ENCODE results near the gene PROSER3.
"Not testable (repeated sequence)": the region's sequence is repeated elsewhere in the genome, so short reads cannot be mapped to it uniquely, and the experiment has no call there.

The PROSER3 gene

DNA sequence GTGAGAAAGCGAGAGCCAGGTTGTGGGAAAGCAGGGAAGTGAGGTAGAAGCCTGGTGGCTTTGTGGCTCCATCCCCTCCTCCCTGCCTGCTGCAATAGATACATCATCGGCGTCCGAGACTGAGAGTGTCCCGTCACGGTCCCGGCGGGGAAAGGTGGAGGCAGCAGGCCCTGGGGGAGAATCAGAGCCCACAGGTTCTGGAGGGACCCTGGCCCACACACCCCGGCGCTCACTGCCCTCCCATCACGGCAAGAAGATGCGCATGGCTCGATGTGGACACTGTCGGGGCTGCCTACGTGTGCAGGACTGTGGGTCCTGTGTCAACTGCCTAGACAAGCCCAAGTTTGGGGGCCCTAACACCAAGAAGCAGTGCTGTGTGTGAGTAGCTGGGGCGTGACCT lies 35.1 kb upstream of the PROSER3 start:
- no peak for DNase-seq

DNA sequence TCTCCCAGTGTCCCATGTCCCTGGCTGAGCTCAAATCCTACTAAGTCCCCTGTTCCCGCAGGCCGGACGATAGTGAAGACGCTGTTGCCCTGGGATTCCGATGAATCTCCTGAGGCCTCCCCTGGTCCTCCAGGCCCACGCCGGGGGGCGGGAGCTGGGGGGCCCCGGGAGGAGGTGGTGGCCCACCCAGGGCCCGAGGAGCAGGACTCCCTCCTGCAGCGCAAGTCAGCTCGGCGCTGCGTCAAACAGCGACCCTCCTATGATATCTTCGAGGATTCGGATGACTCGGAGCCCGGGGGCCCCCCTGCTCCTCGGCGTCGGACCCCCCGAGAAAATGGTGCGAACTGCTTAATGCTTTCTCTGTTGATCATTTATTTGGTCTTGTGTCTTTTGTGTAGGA lies 34.3 kb upstream of the PROSER3 start:
- DNase-seq: no peak

DNA sequence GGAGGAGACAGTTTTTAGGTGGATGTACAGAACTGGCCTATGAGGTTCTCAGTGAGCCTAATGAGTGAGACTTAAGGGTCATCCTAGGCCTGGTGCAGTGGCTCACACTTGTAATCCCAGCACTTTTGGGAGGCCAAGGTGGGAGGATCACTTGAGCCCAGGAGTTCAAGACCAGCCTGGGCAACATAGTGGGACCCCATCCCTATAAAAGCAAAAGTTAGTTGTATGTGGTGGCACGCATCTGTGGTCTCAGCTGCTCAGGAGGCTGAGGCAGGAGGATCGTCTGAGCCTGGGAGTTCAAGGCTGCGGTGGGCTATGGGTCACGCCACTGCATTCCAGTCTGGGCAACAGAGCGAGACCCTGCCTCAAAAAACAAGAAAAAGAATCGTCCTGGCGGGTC lies 33.8 kb upstream of the PROSER3 start:
- DNase-seq: not testable (repeated sequence)

DNA sequence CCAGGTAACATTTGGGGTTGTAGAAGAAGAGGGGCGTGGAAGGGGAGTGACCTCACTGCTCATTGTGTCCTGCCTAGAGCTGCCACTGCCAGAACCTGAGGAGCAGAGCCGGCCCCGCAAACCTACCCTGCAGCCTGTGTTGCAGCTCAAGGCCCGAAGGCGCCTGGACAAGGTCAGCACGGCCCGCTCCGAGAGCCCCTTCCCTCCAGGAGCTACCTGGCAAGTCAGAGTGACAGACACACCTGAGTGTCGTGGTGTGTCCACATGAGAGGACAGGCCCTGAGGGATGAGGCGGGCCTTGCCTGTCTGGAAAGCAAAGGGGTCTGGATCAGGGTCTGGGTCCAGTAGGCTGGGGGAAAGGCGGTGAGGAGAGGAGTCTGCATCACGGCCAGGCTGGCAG lies 33.4 kb upstream of the PROSER3 start:
- no peak for DNase-seq

DNA sequence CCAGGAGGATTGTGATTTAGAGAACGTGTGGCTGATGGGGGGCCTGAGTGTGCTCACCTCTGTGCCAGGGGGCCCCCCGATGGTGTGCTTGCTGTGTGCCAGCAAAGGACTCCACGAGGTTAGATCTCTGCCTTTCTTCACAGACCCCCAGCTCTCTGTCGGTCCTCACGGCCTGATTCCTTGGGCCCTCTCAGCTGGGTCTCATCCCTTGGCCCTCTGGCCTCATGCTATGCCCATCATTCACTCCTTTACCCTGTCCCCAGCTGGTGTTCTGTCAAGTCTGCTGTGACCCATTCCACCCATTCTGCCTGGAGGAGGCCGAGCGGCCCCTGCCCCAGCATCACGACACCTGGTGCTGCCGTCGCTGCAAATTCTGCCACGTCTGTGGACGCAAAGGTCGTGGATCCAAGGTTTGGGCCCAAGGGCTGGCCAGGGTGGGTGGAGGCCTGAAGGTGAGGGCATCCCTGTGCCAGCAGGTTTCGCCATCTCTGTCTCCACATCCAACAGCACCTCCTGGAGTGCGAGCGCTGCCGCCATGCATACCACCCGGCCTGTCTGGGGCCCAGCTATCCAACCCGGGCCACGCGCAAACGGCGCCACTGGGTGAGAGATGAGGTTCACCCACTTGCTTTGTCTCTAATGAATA lies 32.6 kb upstream of the PROSER3 start:
- no peak for DNase-seq

DNA sequence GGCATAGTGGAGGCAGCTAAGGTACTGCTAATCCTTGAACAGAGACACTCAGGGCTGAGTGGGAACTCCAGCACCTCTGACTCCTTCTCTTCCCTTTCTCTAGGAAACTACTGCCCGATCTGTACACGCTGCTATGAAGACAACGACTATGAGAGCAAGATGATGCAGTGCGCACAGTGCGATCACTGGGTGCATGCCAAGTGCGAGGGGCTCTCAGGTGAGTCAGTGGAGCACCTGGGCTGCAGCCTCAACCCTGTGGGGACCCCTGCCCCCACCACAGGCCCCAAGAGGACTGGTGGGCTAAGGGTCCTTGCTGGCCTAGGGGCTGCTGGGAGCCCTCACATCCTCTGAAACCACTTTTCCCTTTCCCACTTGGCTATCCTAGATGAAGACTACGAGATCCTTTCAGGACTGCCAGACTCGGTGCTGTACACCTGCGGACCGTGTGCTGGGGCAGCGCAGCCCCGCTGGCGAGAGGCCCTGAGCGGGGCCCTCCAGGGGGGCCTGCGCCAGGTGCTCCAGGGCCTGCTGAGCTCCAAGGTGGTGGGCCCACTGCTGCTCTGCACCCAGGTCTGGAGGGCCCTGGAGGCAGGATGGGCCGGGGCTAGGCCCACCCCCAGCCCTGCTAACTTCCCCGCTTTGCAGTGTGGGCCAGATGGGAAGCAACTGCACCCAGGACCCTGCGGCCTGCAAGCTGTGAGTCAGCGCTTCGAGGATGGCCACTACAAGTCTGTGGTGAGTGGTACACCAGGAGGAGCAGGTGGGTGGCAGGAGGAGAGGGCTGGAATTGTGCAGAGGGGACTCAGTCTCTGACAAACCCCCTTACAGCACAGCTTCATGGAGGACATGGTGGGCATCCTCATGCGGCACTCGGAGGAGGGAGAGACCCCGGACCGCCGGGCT lies 30.7 kb upstream of the PROSER3 start:
- no peak for DNase-seq

DNA sequence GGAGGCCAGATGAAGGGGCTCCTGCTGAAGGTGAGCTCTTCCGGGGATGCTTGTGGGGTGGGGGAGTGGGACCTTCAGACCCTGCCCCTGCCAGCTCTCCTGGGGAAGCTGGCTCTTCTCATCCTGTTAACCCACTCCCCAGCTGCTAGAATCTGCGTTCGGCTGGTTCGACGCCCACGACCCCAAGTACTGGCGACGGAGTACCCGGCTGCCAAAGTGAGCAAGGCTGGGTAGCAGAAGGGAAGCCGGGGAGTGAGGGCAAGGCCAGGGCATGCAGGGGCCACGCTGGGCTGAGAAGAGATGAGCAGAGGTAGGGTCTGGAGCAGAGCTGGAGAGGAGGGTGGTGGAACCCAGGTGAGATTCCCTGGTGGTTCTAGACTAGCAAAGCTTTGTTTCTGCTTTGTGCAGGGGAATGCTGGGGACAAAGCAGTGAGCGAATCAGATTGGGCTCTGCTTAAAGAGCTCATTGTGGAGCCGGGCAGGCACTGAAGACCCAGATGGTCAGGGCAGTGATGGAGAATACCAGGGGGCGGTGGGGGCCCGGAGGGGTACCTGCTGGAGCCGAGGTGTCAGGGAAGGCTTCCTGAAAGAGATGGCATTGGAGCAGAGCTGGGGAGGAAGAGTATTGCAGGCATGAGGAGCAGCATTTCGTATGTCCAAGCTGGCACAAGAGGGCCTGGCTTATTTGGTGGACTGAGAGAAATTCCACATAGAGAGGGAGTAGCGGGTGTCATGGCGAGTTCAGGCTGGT lies 29.8 kb upstream of the PROSER3 start:
- DNase-seq: no peak

DNA sequence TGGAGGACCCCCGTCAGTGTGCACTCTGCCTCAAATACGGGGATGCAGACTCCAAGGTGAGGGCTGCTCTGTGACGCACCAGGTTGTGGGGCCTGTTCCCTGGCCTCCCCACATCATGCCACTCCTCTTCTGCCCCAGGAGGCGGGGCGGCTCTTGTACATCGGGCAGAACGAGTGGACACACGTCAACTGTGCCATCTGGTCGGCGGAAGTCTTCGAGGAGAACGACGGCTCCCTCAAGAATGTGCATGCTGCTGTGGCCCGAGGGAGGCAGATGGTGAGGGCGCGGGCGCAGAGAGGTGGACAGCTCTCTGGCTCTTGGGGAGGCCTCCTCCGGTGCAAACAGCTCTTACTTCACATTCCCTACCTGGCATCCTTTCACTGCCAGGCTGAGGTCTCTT lies 29.0 kb upstream of the PROSER3 start:
- no peak for DNase-seq

DNA sequence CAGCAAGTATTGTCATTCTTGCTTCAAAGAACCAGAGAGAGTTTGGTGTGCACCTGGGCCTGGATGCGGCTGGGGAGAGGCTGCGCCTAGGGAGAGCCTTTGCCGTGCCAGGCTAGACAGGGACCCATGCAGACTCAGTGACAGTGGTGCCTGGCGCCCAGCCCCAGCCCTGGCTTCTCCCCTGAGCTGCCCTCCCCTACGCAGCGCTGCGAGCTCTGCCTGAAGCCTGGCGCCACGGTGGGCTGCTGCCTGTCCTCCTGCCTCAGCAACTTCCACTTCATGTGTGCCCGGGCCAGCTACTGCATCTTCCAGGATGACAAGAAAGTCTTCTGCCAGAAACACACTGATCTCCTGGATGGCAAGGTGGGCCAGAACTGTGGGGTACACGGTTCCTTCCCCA lies 28.2 kb upstream of the PROSER3 start:
- no peak for DNase-seq

DNA sequence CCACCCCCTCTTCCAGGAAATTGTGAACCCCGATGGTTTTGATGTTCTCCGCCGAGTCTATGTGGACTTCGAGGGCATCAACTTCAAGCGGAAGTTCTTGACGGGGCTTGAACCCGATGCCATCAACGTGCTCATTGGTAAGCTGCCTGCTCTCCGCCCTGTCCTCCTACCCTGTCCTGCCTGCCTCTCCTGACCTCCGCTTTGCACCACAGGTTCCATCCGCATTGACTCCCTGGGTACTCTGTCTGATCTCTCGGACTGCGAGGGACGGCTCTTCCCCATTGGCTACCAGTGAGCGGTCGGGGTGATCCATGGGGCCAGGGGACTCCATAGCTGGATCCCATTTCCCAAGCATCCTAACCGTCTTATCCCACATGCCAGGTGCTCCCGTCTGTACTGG lies 27.6 kb upstream of the PROSER3 start:
- DNase-seq: no peak

DNA sequence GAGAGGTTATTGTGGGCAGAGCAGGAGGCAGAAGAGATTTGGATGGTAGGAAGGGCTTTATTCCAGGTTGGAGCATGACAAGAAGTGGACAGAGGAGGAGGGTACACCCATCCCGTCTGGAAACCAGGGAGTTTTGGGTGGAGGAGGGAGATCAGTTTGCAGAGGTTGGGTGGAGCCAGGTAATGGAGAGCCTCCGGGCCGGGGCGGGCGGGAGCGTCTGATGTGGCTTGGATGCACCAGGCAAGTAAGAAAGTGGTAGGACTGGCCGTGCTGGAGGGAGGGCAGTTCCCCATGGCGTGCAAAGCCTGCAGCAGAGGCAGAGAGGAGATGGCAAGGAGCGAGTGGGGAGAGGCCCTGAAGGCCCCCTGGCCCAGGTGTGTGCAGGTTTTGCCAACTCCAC lies 26.6 kb upstream of the PROSER3 start:
- no peak for DNase-seq

DNA sequence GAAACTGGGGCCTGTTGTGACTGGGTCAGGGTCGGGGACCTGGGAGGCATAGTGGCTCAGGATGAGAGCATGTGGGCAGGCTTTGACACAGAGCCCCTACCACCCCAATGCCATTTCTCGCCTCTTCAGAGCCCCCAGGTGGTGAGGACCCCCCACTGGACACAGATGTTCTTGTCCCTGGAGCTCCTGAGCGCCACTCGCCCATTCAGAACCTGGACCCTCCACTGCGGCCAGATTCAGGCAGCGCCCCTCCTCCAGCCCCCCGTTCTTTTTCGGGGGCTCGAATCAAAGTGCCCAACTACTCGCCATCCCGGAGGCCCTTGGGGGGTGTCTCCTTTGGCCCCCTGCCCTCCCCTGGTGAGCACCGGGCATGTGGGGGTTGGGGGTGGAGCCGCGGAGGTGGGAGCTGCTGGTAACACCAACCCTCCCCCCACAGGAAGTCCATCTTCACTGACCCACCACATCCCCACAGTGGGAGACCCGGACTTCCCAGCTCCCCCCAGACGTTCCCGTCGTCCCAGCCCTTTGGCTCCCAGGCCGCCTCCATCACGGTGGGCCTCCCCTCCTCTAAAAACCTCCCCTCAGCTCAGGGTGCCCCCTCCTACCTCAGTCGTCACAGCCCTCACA lies 26.1 kb upstream of the PROSER3 start:
- DNase-seq: no peak

DNA sequence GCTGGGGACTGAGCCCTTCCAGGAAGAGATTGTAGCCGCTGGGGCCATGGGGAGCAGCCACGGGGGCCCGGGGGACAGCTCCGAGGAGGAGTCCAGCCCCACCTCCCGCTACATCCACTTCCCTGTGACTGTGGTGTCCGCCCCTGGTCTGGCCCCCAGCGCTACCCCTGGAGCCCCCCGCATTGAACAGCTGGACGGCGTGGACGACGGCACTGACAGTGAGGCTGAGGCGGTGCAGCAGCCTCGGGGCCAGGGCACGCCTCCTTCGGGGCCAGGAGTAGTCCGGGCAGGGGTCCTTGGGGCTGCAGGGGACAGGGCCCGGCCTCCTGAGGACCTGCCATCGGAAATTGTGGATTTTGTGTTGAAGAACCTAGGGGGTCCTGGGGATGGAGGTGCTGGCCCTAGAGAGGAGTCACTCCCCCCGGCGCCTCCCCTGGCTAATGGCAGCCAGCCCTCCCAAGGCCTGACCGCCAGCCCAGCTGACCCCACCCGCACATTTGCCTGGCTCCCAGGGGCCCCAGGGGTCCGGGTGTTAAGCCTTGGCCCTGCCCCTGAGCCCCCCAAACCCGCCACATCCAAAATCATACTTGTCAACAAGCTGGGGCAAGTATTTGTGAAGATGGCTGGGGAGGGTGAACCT lies 25.3 kb upstream of the PROSER3 start:
- no peak for DNase-seq

DNA sequence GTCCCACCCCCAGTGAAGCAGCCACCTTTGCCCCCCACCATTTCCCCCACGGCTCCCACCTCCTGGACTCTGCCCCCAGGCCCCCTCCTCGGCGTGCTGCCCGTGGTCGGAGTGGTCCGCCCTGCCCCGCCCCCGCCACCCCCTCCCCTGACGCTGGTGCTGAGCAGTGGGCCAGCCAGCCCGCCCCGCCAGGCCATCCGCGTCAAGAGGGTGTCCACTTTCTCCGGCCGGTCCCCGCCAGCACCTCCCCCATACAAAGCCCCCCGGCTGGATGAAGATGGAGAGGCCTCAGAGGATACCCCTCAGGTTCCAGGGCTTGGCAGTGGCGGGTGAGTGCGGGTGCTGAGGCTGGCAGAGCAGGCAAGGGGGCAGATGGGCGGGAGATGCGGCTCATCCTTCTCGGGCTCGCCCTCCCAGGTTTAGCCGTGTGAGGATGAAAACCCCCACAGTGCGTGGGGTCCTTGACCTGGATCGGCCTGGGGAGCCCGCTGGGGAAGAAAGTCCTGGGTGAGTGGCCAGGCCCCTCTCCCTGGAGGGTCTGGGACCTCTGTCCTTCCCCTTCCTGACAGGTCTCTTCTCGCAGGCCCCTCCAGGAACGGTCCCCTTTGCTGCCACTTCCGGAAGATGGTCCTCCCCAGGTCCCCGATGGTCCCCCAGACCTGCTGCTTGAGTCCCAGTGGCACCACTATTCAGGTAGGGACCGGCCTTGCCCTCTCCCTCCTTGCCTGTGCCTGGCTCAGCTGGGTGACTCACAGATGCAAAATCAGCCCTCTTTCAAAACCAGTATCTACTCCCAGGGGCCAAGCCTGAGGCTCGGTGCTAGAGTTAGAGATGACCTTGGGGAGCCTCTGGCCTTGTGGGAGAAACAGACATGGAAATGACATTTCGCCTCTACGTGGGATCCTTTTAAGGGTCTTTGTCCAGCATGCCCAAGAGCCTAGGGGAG lies 24.5 kb upstream of the PROSER3 start:
- no peak for DNase-seq

DNA sequence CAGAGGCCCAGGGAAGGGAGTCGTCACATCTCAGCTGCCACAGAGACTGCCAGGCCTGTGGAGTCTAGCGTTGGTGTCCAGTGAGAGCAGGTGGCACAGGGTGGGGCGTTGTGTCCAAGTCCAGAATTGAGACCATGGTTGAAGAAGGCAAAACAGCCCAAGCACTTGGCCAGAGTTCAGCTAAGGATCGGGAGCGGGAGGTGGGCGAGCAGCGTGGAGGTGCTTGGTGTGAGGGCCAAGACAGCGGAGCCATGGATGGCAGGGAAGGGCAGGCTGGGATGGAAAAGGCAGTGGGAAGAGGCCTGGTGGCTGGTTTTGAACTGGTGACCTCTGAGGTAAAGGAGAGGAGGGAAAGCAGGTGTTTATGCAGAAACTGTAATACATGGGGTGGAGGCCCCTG lies 23.7 kb upstream of the PROSER3 start:
- DNase-seq: no peak

DNA sequence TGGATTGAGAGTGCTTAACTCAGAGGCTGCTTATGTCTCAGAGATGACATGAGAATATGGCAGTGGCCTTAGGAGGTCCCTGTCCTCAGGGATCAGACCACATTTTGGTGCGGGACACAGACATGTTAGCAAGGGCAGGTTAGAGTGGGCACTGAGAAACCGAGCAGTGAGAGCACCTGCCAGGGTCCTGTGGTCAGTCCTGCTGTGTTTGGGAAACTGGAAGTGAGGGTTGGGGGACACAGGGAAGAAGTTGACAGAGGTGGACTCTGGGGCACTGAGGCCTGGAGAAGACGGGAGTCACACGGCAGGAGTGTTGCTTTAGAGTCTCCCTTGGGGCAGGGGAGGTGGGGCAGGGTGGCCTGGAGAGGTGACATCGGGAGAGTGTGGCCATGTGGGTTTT lies 23.1 kb upstream of the PROSER3 start:
- DNase-seq: no peak

DNA sequence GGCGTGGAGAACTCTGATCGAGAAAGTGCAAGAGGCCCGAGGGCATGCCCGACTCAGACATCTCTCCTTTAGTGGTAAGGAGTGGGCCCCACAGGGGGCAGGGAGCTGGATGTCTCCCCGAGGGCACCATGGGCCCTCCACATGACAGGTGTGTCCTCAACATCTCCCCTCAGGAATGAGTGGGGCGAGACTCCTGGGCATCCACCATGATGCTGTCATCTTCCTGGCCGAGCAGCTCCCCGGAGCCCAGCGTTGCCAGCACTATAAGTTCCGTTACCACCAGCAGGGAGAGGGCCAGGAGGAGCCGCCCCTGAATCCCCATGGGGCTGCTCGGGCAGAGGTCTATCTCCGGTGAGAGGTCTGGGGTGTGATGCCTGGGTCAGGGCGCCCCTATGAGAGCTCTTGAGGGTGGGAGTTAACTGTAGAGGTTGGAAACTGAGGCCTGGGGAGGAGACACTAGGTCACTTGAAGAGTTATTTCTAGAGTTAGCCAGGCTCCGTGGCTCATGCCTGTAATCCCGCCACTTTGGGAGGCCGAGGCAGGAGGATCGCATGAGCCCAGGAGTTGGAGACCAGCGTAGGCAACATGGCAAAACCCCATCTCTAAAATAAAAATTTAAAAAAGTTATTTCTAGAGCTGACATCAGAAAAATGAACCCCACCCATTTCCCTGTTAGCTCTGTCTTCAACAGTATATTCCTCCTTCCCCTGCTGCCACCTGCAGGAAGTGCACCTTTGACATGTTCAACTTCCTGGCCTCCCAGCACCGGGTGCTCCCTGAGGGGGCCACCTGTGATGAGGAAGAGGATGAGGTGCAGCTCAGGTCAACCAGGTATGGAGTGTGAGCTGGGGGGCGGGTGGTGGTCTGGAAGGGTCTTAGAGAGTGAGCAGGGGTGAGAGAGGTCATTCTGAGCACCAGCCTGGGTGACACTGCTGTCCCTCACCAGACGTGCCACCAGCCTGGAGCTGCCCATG lies 20.8 kb upstream of the PROSER3 start:
- DNase-seq: no peak

DNA sequence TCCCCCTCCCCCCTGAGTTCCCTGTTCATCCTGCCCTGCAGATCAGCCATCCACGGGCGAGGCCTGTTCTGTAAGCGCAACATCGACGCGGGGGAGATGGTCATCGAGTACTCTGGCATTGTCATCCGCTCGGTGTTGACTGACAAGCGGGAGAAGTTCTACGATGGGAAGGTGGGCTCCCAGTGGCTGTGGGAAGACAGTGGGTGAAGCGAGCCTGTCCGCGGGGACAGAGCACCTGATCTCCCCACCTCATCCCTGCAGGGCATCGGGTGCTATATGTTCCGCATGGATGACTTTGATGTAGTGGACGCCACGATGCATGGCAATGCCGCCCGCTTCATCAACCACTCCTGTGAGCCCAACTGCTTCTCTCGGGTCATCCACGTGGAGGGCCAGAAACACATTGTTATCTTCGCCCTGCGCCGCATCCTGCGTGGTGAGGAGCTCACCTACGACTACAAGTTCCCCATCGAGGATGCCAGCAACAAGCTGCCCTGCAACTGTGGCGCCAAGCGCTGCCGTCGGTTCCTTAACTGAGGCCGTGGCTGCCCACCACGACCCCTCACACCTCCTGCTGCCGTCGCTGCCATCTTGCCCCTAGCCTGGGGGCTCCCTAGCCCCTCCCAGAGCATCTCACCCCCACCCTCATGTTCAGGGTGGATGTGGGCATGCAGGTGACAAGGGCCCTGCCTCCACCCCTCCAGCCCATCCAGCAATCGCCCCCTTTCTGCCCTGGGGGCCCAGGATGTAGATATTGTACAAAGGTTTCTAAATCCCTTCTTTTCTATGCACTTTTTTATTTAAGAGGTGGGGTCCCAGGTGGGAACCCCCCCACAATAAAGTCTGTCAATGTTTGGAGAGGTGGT lies 19.7 kb upstream of the PROSER3 start:
- no peak for DNase-seq

DNA sequence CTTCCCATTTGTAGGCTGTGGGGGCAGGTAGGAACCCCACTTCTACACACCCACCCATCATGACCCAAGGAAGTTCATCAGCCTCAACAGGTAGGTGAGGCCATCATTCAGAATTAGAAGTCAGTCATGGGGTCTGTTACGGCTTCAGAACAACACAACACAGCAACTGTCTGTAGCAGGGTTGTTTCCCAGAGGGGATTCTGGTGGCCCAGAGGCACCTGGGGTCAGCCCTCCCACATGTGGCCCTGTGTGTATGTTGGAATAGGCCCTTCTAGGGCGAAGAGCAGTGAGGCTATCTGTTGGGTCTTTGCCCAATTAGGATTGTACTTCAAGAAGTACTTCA lies 19.1 kb upstream of the PROSER3 start:
- no peak for DNase-seq
